Progenitor cell of endocrine pancreas (in vitro differentiated cells): ENCODE results near the gene LMO4. TPM values are rescaled to one million over a fixed set of nuclear protein-coding genes. Genes with fewer than 3 reads are reported as not detected.

ENCODE experiments used
- DNase-seq: peaks from one replicate; pipeline ENCODE4 v3.0.0; 2021; ENCODE audit warnings: low spot score; ENCODE audit not compliant: unreplicated experiment
- H3K27ac Mint-ChIP-seq: 2 replicates; pipeline ENCODE4 v1.8.0; 2021; ENCODE audit warnings: mild to moderate bottlenecking, moderate library complexity, mixed read lengths
- H3K27me3 Mint-ChIP-seq: 2 replicates; pipeline ENCODE4 v1.8.0; 2021; ENCODE audit warnings: mixed read lengths
- H3K36me3 Mint-ChIP-seq: 2 replicates; pipeline ENCODE4 v1.8.0; 2022; ENCODE audit warnings: mixed read lengths; ENCODE audit not compliant: insufficient read depth
- H3K4me1 Mint-ChIP-seq: 2 replicates; pipeline ENCODE4 v1.8.0; 2021; ENCODE audit warnings: low read depth, mixed read lengths
- H3K4me3 Mint-ChIP-seq: 2 replicates; pipeline ENCODE4 v1.8.0; 2021; ENCODE audit warnings: low read depth, mild to moderate bottlenecking, moderate library complexity, mixed read lengths
- H3K9me3 Mint-ChIP-seq: 2 replicates; pipeline ENCODE4 v1.8.0; 2021; ENCODE audit warnings: low read depth, mixed read lengths
- CTCF ChIP-seq: fragments of 200-600 bp; sonication (generic); IDR thresholded peaks from one replicate; pipeline ENCODE4 v1.5.0; 2021; ENCODE audit warnings: antibody characterized with exemption, mild to moderate bottlenecking; ENCODE audit not compliant: unreplicated experiment
- total RNA-seq: library from RNA; stranded (reverse); gene quantifications from 2 replicates; pipeline ENCODE4 v1.2.1, GENCODE V29; 2021

Gene LMO4
- total RNA-seq, 1 donor from 2014 or later: 64.2 TPM

- Mint-ChIP-seq H3K4me1 (no peaks in the 10 kb centered on the region), H3K27ac (no peak overlapping the region), H3K27me3 (peaks cover 16% of the 10 kb centered on the region), H3K4me3 (no peak overlapping the region), H3K36me3 (no peaks in the 10 kb centered on the region), H3K9me3 (no peaks in the 10 kb centered on the region)
- TF ChIP-seq CTCF: peak; percentile 90
- DNase-seq: peak; percentile 53
Observed at GRCh38 chr1:87292684-87293493, 35.8 kb upstream of the LMO4 start.

DNA sequence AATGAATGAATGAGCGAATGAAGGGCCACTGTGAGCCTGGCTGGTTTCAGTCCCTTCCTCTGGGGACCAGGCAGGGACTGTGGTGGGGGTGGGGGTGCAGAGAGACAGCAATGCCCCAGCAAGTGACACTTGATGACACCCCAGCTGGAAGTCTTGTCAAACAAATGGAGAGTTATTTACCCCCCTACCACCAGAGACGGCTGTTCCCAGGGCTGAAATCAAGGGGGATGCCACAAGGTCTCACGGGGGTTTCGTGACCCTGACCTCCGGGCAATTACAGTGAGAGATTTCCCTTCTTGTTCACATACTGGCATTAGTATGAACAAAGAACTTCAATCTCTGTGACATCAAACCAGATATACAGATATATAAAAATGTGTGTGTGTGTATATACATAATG is 34.0 kb upstream of the LMO4 start:
- Mint-ChIP-seq H3K27ac (no peak overlapping the region), H3K4me1 (no peaks in the 10 kb centered on the region), H3K36me3 (no peaks in the 10 kb centered on the region), H3K9me3 (peaks cover 3% of the 10 kb centered on the region), H3K27me3 (peaks cover 14% of the 10 kb centered on the region), H3K4me3 (no peak overlapping the region)
- DNase-seq: no peak
- no peak for TF ChIP-seq CTCF

DNA sequence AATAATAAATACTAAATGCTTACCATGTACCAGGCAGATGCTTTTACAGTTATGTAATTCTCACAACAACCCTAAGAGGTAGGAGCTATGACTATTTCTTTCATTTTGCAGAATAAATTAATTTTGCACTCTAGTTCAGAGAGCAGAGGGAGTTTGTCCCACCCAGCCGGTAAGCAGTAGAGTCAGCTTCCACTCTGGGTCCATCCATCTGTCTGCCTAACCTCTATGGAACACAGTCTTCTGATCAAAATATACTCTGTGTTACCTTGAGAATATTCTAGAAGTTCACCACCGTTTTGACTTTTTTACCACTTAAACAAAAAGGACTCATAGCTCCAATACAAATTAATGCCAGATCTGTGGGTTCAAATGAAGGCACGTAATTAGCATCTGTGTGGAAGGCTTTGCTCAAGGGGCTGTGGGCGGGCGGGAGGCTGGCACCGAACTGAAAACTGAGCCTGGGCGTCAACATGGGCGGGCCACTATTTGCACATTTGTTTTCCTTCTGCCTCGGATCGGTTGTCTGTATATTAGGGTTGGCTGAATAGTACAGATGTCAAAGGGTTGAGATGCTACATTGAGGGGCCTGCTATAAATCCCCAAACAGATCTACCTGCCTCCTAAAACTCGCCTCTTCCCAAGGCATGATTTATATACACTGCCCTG is 33.1 kb upstream of the LMO4 start:
- no peak for DNase-seq
- Mint-ChIP-seq H3K27me3 (peaks cover 8% of the 10 kb centered on the region), H3K4me3 (no peak overlapping the region), H3K9me3 (peaks cover 3% of the 10 kb centered on the region), H3K4me1 (no peaks in the 10 kb centered on the region), H3K36me3 (no peaks in the 10 kb centered on the region), H3K27ac (no peak overlapping the region)
- no peak for TF ChIP-seq CTCF

- no peak overlapping the region for H3K4me3 Mint-ChIP-seq
- no peak for DNase-seq
- TF ChIP-seq CTCF: no peak
- H3K9me3 Mint-ChIP-seq: peaks cover 3% of the 10 kb centered on the region
- H3K4me1 Mint-ChIP-seq: no peaks in the 10 kb centered on the region
- H3K36me3 Mint-ChIP-seq: no peaks in the 10 kb centered on the region
- H3K27ac Mint-ChIP-seq: no peak overlapping the region
- peaks cover 4% of the 10 kb centered on the region for H3K27me3 Mint-ChIP-seq
Observed at GRCh38 chr1:87296206-87296605, 32.5 kb upstream of the LMO4 start.

DNA sequence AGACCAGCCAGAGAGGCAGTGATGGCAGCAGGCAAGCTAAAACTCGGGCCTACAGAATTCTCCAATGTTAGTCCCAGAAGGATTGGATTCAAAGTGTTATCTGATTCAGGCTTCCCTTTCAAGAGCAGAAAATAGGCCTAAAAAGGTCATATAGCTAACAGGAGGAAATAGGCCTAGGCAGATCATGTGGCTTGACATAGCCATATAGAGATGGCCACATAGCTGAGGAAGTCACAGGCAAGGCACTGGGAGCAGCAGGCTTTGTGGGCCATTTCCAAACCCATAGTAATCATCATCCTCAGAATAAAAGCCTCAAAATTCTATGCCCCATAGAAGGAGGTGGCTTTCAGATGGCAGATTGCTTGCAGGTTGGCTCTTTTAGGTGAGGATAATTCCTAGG is 29.0 kb upstream of the LMO4 start:
- Mint-ChIP-seq H3K9me3 (peaks cover 3% of the 10 kb centered on the region), H3K36me3 (no peaks in the 10 kb centered on the region)

More for the DNA sequence above, 29.0 kb upstream of the LMO4 start:
- H3K4me1 Mint-ChIP-seq: no peaks in the 10 kb centered on the region
- no peak overlapping the region for H3K4me3 Mint-ChIP-seq
- DNase-seq: no peak
- H3K27me3 Mint-ChIP-seq: peaks cover 7% of the 10 kb centered on the region
- TF ChIP-seq CTCF: no peak
- H3K27ac Mint-ChIP-seq: no peak overlapping the region
